Kidney tubule cell (primary cell): Measurements from ENCODE around the gene RNASE13.
"Not testable (repeated sequence)": the region's sequence is repeated elsewhere in the genome, so short reads cannot be mapped to it uniquely, and the experiment has no call there.

Experiments used
- DNase-seq: peaks from one replicate; pipeline ENCODE4 v3.0.0-alpha.2; 2018; ENCODE audit warnings: low spot score

Gene RNASE13

DNA sequence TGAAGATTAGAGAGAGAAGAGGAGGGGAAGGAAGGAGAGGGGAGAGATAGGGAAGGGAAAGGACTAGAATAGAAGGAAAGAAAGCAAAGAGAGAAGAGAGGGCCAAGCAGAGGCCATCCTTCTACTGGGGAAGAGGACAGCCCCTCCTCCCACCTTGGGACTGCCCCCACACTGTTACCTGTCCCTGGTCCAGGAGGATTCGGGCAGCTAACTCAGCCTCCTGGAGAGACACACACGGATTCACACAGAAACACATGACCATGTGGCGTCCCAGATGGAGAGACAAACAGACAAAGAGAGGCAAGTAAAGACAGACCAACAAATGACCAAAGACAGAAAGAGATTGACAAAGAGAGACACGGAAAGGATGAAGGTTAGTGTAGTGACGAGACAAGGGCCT lies 11.9 kb downstream of the RNASE13 start:
- no peak for DNase-seq

DNA sequence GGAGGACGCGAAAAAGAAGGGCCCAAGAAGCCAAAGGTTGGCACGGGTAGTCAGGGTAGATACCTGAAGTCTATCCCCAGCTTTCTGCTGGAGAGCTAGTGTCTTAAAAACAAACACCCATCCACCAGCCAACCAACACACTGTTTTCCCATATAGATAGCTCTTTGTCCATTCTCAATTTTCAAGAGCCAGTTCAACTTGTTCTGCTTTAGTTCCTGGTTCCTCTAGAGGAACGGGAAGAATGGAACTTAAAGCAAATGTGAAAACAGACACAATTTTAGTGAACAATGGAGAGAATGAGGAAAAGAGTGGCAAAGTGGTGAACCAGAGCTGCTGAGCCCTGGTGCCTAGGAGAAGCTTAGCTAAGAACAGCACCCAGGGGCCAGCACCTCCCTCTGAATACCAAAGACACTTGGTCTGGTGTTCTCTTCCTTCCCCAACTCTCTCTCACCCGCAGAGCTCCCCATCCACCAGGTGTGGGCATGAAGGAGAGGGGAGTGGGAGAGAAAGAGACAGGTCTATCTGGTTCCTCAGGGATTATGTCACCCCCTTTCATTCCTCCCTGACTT lies 13.5 kb downstream of the RNASE13 start:
- no peak for DNase-seq

DNA sequence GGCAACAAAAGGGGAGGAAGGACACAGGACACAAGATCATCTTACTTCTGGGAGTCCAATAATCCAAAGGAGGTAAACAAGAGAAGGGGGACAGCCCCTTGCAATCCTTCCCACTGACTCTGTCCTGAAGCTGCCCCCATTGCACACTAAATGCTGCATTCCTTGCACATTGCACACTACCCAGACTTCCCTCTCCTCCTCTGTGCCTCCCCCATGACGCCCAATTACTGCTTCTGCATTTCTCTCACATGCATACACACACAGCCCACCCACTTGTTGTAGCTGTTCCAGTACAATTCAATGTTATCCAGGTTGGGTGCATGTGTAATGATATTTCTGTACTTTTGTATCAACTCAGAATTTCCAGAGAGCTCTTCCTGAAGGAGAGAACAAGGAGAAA lies 15.2 kb downstream of the RNASE13 start:
- no peak for DNase-seq

DNA sequence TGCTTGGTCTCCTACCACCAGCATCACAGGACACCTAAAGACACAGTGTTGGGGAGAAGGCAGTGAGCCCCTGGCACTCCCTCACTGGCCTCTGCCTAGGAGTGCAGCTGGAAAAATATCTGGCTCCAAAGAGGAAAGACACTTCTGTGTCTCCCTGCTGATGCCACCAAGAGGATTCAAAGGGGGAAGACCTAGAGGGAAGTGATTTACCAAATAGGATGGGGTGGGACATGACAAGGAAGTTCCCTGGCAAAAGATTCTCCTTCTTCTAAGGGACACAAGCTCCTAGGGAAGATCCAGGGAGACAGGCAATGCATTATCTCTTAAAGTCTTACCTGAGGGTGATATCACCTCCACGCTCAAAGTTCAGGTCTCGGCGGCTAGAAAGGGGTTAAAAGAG lies 15.8 kb downstream of the RNASE13 start:
- DNase-seq = no peak

DNA sequence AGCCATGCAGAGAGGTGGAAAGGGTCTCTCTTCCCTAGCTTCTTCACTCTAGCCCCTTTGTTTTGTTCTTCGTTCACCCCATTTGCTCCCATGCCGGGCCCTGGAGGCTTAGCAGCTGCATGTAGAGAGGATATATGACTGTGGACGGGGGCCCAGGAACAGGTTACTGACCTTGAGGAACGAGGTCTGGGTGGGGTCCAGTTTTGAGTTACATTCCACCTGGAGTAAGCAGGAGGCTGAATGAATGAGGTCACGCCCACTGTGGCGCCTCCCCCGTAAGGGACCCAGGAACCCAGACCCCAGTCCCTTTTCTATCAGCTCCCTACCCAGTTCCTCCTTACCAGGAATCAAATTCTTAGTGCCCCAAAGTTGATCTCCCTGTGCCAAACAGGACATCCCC lies 16.3 kb downstream of the RNASE13 start:
- no peak for DNase-seq

DNA sequence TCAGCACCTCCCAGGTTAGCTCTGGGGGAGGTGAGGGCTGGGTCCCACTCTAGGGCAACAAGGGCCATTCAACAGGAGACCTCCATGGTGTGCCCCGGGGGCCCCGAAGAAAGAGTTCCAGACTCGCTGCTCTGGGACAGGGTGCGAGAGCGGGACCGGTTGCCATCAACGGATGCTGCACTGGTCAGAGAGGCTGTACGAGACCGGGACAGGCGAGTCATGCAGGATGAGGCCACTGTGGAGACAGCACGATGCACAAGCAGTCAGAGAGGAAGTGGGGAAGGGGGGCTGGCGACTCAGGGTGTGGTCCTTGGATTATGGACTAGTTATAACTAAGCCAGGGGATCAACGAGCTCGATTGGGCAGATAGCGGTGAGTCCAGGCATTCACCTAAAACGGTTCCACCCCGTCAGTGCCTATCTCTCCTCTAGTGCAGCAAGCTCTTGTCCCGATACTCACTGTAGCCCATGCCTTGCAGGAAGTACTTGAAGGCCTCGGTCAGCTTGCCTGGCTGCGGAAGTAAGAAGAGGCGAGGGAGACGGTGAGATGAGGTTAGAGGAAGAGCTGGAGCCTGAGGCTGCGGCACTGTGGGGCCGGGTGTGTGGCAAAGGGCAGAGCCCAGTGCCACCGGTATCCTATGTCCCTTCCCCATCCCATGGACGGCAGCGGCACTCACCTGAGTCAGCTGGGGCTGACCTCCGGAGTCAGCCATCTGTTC lies 16.9 kb downstream of the RNASE13 start:
- no peak for DNase-seq

DNA sequence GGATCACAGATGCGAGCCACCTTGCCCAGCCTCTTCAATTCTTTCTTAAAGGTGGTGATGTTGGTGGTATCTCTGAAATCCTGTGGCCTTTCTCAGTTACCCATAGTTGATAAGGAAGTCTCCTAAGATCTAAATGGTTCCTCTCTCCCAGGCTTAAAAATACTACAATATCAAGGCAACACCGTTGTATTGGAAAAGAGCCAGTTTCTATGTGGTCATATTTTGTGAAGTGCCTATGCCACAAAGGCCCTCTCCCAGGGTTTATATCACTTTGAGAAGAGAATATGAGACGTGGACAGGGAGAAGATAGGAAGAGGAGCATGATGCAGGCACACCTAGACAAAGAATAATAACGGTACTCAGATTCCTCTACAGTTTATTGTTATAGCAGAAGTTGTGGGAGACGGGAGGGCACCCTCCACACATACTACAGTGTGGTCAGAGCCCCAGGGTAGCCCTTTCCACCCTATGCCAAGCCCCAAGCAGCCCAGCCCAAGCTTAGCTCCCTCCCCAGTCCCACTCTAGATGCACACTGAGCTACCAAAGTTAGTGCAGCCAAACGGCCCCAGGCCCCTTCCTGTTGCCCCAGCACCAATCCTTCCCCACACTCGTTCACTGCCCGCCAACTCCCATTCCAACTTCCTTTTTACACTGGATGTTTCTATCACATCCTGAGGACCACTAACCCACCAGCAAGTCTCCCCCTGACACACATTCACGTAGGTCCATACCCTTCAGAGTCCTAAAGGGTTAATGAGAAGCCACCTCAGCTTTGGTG lies 18.0 kb downstream of the RNASE13 start:
- DNase-seq = no peak

DNA sequence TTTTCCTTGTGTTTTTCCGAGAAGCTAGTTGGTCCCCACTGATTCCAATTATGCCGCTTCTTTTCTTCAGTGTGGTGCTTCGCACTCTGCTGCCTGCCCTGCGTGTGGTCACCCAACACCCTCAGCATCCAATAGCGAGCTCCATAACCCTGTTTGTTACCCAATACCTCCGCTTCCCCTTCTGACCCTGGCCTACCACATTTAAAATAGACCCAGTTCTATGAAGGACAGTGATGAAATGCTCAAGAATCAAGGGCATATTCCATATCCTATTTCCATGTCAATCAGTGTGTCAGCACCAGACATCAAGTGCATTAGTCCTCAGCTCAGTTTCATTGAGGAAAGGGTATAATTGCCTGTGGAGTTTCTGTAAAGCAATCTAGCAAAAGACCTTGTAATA lies 19.3 kb downstream of the RNASE13 start:
- DNase-seq = no peak

DNA sequence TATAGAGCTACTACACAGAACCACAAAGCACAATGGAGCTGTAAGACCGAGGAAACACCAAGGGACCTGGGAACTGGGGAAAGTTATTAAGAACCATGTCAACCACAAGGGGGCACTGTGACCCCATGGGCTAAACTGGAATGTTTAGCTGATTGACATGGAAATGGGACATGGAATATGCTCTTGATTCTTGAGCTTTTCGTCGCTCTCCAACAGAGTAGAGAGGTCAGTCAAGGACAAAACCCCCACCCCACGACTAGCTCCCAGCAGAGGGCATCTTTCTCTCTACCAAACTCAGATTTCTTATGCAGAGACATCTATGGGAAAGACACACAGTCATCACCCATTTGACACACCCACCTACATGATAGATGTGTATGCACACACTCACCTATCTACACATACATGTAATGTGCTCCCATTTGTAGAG lies 19.8 kb downstream of the RNASE13 start:
- peak; percentile 83 for DNase-seq

DNA sequence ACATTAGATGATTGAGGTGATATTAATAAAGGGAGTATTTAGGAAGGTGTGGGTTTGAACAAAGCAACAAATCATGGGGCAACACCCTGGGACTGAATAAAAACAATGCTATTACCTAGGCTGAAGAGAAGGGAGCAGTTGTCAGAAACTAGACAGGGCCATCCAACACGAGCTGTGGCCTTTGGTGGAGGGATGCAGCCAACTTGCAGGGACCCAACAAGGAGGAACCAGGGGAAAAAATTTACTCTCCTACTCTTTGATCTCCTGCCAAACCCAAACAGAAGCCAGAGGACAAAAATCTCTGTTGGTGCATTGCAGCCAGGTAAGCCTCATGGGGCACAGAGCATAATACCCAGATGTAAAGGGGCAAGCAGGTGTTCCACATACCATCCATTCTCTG lies 23.5 kb downstream of the RNASE13 start:
- no peak for DNase-seq

DNA sequence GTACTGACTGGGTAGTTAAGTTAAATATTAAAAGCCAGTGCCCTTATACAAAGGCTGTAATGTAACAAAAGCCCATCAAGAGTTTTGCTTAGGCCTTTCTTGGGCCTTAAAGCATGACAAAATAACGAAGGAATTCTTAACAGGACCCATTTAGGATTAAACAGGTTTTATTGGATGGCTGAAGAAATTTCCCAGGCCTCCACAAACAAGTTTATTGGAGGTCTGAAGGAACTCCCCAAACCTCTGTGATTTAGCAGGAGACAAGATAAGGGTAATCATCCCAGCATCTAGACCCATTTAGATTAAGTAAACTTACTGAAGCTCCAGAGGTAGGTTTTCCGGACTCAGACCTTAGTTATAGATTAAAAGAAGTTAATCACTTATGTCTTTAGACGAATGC lies 24.9 kb downstream of the RNASE13 start:
- DNase-seq = not testable (repeated sequence)

DNA sequence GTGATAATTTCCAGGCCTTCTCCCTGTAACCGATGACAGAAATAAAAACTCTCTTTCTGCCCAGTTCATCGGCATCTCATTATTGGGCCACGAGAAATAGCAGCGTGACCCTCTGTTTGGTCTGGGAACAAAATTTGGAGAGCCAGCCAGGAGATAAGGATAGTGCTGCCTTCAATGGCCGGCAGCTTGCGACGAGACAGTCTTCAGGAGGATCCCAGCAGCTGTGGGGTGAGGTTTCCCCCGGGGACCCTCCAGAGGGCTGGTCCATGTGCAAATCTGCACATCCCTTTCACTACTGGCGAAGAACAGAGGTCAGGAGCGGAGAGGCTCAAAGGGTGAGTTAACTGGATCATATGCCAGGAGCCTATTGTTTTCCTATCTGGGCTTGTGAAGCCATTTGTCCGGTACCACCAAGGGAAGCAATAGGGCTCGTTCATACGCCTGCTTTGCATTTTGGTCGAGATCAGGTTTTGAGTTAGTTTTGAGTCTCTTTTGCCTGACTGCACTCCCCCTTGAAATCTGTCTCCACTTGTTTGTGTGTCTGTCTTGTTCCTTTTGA lies 30.7 kb downstream of the RNASE13 start:
- DNase-seq = no peak

DNA sequence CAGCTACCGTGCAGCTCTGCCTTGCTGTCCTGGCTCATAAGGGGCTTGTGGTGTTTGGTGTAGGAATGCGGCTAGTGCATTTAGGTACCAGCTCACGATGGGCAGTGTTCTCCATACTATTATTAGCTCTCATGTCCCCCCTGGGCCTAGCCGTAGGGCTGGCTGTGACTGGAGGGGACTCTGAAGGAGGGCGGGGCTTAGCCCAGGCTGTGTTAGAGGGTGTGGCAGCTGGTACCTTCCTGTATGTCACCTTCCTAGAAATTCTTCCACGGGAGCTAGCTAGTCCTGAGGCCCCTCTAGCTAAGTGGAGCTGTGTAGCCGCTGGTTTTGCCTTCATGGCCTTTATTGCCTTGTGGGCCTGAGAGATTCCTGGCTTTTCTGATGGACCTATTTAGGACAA lies 33.4 kb downstream of the RNASE13 start:
- no peak for DNase-seq

DNA sequence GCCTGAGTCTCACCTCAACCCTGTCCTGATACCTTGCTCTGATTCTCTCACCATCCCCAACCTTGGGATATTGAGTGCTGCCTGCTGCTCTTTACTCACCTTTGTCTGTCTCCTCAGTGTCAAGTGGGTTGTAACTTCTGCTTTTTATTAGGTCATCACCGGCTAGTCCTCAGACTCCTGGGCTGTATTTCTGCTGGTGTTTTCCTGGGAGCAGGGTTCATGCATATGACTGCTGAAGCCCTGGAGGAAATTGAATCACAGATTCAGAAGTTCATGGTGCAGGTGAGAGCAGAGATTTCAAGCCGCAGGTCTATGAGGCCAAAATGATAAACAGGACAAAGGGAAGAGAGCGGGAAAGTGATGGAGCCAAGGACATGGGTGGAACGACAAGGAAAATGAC lies 35.0 kb downstream of the RNASE13 start:
- no peak for DNase-seq

DNA sequence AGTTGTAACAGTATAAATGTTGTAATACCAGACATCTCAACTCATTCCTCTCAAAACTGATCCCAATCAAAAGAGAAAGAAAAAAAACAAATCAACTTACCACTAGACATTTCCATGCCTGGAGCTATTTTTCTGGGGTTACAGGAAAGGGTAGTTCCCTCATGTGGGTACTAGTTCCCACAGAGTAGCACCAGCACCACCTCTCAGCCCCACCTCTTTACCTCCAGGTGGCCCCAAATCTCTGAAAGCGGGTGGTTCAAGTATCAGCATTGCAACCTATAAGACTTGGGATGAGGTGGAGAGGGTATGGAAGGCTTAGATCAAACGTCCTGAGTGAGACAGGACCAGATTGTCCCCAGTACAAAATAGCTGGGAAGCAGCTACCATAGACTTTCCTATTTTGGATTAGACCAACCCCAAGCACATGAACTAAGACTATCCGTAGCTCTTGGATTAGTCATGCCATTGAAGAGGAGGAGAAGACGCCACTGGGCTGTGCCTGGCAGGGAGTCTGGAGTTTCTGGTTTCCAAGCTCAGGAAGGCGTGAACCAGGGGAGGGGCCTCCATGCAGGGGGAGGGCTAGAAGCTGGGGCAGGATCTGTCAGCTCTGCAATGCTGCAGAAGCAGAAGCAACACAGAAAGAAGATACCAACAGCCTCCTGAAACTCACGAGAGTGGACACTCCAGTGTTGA lies 35.8 kb downstream of the RNASE13 start, which contains the start of gene SLC39A2:
SLC39A2 (plus strand) TSS at position 620 of the 693 bp plus-strand sequence. CDS start 154 bp downstream, outside the sequence.
- peak; percentile 48 for DNase-seq

DNA sequence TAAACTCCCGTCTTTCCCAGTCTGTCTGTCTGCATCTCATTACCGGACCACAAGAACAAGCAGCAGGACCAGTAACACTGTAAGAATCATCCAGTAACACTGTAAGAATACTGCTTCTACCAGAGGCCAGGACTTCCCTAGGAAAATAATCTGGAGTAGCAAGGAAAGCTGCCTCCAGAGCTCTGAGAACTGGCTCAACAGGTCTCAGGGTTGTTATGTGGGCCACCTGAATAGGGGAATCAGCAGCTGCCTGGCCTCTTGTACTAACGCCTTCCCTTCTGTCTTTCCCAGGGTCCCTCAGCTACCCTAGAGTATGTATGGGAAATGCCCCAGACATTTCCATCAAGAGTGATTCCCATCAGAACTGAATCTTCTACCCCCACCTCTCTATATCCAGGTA lies 36.5 kb downstream of the RNASE13 start:
- DNase-seq = no peak

DNA sequence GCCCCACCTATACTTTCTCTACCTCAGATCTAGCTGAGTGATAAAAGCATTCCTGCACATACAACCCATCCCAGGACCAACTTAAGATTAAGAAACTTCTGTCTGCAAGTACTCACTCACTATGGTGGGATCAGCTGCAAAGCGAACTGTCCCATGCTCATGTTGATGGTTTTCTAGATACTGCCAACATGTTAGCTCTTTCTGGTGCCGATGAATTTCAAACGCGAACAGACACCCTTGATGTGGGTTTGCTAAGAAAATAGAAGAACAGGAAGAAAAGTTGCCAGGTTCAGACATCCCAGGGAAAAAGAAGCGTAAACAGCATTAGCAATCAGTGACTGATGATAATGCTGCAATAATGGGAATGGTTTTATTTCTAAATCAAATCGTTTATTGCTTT lies 37.0 kb downstream of the RNASE13 start:
- DNase-seq = no peak

DNA sequence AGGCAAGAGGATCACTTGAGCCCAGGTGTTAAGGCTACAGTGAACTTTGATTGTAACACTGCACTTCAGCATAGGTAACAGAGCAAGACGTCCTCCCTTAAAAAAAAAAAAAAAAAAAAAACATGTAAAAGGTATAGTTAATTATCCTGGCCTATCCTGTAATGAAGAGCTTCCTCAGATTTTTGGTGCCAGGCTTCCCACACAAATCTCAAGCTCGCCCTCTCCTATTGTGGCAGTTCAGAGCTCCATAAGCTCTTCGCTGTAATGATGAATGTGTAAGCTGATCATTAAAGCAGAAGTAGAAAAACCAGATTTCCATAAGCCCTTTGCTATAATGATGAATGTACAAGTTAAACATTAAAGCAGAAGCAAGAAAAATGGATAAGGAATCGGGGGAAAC lies 37.5 kb downstream of the RNASE13 start:
- DNase-seq = no peak

DNA sequence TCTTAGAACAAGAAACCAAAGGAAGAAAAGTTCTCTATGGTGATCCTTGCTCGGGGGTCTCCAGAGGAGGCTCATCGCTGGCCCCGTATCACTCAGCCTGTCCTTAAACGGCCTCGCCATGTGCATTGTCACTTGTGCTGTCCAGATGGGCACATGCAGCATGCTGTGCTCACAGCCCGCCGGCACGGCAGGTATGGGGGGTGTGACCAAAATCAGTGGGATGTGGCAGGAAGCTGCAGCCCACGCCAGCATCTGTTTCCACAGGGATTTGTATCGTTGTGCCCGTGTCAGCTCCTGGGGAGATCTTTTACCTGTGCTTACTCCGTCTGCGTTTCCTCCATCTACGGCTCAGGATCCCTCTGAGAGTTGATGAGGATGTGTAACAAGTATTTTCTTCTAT lies 38.1 kb downstream of the RNASE13 start:
- no peak for DNase-seq

DNA sequence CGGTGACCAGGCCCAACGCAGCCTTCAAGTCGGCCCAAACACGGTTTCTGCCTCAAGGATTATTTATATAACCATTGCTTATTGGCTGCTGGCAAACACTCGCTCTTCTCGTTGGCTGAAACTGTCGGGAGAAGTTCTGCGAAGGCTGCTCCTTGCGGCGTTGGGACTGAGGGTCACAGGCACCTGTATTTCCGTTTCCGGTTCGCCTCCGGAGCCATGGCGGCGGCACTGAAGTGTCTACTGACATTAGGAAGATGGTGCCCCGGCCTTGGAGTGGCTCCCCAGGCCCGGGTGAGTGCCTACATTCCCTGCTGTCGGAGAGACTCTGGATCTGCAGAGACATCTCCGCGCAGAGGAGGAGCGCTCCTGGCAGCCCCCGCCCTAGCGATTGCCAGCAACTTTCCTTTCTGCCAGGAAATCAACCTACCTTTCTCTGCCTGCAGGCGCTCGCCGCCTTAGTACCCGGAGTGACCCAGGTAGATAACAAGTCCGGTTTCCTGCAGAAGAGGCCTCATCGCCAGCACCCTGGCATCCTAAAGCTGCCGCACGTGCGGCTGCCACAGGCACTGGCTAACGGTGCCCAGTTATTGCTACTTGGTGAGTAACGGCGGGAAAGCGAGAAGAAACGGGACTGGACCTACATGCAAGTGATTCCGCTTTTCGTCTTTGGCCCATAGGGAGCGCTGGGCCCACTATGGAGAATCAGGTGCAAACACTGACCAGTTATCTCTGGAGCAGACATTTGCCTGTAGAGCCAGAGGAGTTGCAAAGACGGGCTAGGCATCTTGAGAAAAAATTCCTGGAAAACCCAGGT lies 44.6 kb downstream of the RNASE13 start, which contains the start of gene METTL17:
METTL17 (plus strand) TSS at position 194 of the 814 bp plus-strand sequence; CDS start at position 217, 23 bp downstream.
- DNase-seq = peak; percentile 98

DNA sequence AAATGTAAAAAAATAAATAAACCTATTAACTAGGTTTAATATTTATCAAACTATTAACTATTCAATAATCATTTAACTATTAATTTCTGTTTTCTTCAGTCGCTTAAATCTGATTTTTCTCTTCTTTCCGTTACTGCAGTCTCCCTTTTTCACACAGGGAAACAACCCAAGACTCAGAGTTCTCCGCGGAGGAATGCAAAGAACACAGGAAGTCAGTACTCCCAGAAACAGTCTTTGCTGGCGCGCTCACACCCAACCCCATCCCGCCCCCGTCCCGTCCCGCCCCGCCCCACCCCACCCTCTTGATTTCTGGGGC lies 45.2 kb downstream of the RNASE13 start:
- no peak for DNase-seq
